Ishikawa (cell line): ENCODE results near the gene DCTN1.
A peak's percentile ranks its signal among the peaks of the same experiment; 100 is the strongest.

Source experiments
- CEBPB ChIP-seq: IDR thresholded peaks from 2 replicates; pipeline ENCODE4 v1.6.1; 2012
- CREB1 ChIP-seq: IDR thresholded peaks from 2 replicates; pipeline ENCODE4 v1.6.1; 2012; ENCODE audit warnings: low read depth
- EGR1 ChIP-seq: IDR thresholded peaks from 2 replicates; pipeline ENCODE4 v1.6.1; 2012
- EP300 ChIP-seq: IDR thresholded peaks from 2 replicates; pipeline ENCODE4 v1.6.1; 2012; ENCODE audit warnings: borderline replicate concordance
- FOXM1 ChIP-seq: IDR thresholded peaks from 2 replicates; pipeline ENCODE4 v1.6.1; 2012; ENCODE audit warnings: low read depth, borderline replicate concordance
- MAX ChIP-seq: IDR thresholded peaks from 2 replicates; pipeline ENCODE4 v1.6.1; 2012
- NFIC ChIP-seq: IDR thresholded peaks from 2 replicates; pipeline ENCODE4 v1.6.1; 2012
- RAD21 ChIP-seq: IDR thresholded peaks from 2 replicates; pipeline ENCODE4 v1.6.1; 2012; ENCODE audit warnings: low read depth
- REST ChIP-seq: IDR thresholded peaks from 2 replicates; pipeline ENCODE4 v1.6.1; 2012; ENCODE audit warnings: low read depth, mild to moderate bottlenecking
- TAF1 ChIP-seq: IDR thresholded peaks from 2 replicates; pipeline ENCODE4 v1.6.1; 2012; ENCODE audit warnings: low read depth, mild to moderate bottlenecking
- TCF12 ChIP-seq: IDR thresholded peaks from 2 replicates; pipeline ENCODE4 v1.6.1; 2012; ENCODE audit warnings: low read depth
- TEAD4 ChIP-seq: IDR thresholded peaks from 2 replicates; pipeline ENCODE4 v1.6.1; 2012
- YY1 ChIP-seq: IDR thresholded peaks from 2 replicates; pipeline ENCODE4 v1.6.1; 2012; ENCODE audit warnings: low read depth
- ZBTB7A ChIP-seq: IDR thresholded peaks from 2 replicates; pipeline ENCODE4 v1.6.1; 2012; ENCODE audit warnings: low read depth
- TF ChIP-seq, protein P1 (sequence below): IDR thresholded peaks from 2 replicates; pipeline ENCODE4 v1.6.1; 2012

DCTN1 gene

DNA sequence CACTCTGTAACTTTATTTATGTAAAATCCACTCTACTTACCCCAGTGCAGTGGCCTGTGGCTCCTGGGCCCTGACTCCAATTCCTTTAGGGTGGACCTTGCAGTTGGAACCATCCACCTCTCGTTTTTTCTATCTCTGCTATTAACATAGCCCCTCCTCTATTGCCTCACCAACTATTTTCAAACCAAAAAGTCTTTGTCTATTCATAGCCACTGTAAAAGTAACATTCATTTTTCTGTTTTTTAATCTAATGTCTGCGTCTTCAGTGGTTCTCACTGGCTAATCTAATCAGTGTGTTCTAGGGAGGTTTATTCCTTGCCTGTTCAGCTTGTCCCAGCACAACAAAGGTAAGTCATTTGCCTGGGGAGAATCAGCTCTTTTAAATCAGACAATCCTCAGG lies 36.8 kb downstream of the DCTN1 start, which contains the start of gene SLC4A5:
Gene SLC4A5 (minus strand): TSS at position 101 of the 400 bp plus-strand sequence. CDS start 28,393 bp downstream, outside the sequence.
- TF ChIP-seq TAF1 (no peak), REST (no peak), TCF12 (no peak), EGR1 (no peak), NFIC (no peak)
- TF ChIP-seq, protein P1, sequence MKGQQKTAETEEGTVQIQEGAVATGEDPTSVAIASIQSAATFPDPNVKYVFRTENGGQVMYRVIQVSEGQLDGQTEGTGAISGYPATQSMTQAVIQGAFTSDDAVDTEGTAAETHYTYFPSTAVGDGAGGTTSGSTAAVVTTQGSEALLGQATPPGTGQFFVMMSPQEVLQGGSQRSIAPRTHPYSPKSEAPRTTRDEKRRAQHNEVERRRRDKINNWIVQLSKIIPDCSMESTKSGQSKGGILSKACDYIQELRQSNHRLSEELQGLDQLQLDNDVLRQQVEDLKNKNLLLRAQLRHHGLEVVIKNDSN: no peak

- TF ChIP-seq RAD21: peak; percentile 84
- no peak for TF ChIP-seq TAF1
Measured at GRCh38 chr2:74334931-74335333, 45.2 kb downstream of the DCTN1 start.

DNA sequence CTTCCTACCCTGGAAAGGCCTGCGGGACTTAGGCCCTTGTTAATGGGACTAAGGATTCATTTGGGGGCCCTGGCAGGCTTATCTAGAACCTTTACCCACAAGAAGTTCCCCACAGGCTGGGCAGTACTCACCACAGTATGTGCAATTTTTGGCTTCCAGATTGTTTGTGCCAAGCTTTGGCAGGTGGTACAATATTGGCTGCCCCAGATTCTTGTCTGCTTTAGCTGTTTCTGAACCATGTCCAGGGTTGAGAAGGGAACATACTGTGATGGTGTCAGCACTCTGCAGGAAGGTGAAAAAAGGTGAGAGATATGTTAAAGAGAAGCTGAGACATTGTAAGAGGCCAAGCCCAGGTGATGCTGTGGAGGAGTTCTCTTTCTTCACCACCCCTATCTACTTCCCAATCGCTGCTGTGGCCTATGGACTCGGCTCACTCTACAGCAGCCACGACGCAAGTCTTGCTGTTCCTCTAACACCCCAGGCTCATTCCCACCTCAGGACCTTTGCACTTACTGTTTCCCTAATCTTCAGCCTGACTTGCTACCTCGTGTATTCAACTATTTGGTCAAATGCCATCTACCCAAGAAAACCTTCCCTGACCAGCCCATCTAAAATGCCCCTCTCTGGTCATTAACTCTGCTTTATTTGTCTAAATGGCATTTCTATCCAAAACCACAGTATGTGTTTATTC lies 46.1 kb downstream of the DCTN1 start:
- TF ChIP-seq REST: no peak
- TF ChIP-seq, protein P1: no peak
- no peak for TF ChIP-seq MAX
- no peak for TF ChIP-seq YY1
- no peak for TF ChIP-seq EP300

GRCh38 chr2:74333175-74333574 lies 46.9 kb downstream of the DCTN1 start:
- TF ChIP-seq RAD21: peak; percentile 55
- no peak for TF ChIP-seq CEBPB
- TF ChIP-seq TAF1: no peak

DNA sequence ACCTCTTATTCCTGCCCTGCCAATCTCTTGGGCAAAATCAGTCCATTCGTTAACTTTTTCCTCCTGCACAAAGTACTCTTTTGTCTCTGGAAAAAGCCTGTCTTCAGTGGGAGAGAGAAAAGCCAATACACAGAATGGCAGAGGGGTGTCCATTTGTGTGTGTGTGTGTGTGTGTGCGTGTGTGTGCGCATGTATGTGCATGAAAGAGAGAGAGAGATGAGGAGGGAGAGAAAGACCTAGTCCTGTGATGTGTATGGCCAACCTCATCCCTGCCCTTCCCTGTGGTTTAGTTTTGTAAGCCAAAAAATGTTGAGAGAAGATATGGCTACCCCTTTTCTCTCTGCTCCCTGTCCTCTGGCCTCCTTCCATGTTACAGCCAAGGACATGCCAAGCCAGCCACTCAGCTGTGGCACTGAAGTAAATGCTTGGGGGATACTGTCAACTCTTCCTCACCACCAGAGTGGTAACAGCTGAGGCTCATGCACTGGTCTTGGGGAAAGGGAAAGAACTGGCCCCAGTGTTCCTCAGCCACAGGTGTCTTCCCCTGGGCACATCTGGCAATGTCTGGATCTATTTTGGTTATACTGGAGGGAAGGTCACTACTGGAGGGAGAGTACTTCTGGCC lies 47.4 kb downstream of the DCTN1 start:
- TF ChIP-seq FOXM1 (no peak), REST (no peak), TEAD4 (no peak), CEBPB (no peak), TAF1 (no peak), MAX (no peak), TCF12 (no peak), EP300 (no peak), CREB1 (no peak), EGR1 (no peak), ZBTB7A (no peak)
- TF ChIP-seq, protein P1: no peak
